H1 (cell line): Measurements from ENCODE around the gene ADD2.
A peak's percentile ranks its signal among the peaks of the same experiment; 100 is the strongest.

Experiments
- ATF3 ChIP-seq: IDR thresholded peaks from 2 replicates; pipeline ENCODE4 v1.6.1; 2011; ENCODE audit warnings: low read depth, mild to moderate bottlenecking, low read length; ENCODE audit not compliant: insufficient read depth
- CHD2 ChIP-seq: IDR thresholded peaks from 2 replicates; pipeline ENCODE4 v1.6.1; 2012; ENCODE audit warnings: low read length, improper control_type of control experiment
- EZH2 ChIP-seq: fragments of 200-600 bp; sonication (generic); IDR thresholded peaks from 2 replicates; pipeline ENCODE4 v1.7.1; 2012; ENCODE audit warnings: low read depth, mild to moderate bottlenecking, moderate library complexity, low read length, inconsistent platforms; ENCODE audit not compliant: severe bottlenecking
- POLR2A ChIP-seq, 2 experiments: IDR thresholded peaks; 1 replicate in 1 of 2; 2 replicates in 1 of 2; pipeline ENCODE4 v1.6.1; 2011; ENCODE audit warnings: low read depth in 2 of 2, low read length in 2 of 2, mild to moderate bottlenecking in 2 of 2; ENCODE audit errors: control extremely low read depth in 1 of 2
- POLR2AphosphoS5 ChIP-seq: IDR thresholded peaks from 2 replicates; pipeline ENCODE4 v1.6.1; 2011; ENCODE audit warnings: low read depth, low read length
- SIRT6 ChIP-seq: IDR thresholded peaks from one replicate; pipeline ENCODE4 v1.7.1; 2012; ENCODE audit warnings: low read length, inconsistent platforms
- SP2 ChIP-seq: IDR thresholded peaks from 2 replicates; pipeline ENCODE4 v1.6.1; 2012; ENCODE audit warnings: mild to moderate bottlenecking, low read length, inconsistent platforms
- ZNF274 ChIP-seq: IDR thresholded peaks from 2 replicates; pipeline ENCODE4 v1.7.0; 2012; ENCODE audit warnings: low read length, borderline replicate concordance; ENCODE audit errors: extremely low read depth
- TF ChIP-seq, protein P1 (sequence below), 3 experiments: IDR thresholded peaks; 1 replicate in 2 of 3; 2 replicates in 1 of 3; pipeline versions ENCODE4 v1.5.1 to v1.6.1; 2011; ENCODE audit warnings: low read length in 3 of 3, mild to moderate bottlenecking in 3 of 3, inconsistent platforms in 2 of 3, low read depth in 1 of 3, moderate library complexity in 1 of 3; ENCODE audit not compliant: insufficient read depth in 1 of 3; ENCODE audit errors: control extremely low read depth in 1 of 3
- TF ChIP-seq, protein P2 (sequence below): IDR thresholded peaks from 2 replicates; pipeline ENCODE4 v1.6.1; 2011; ENCODE audit warnings: low read length, improper control_type of control experiment

DNA sequence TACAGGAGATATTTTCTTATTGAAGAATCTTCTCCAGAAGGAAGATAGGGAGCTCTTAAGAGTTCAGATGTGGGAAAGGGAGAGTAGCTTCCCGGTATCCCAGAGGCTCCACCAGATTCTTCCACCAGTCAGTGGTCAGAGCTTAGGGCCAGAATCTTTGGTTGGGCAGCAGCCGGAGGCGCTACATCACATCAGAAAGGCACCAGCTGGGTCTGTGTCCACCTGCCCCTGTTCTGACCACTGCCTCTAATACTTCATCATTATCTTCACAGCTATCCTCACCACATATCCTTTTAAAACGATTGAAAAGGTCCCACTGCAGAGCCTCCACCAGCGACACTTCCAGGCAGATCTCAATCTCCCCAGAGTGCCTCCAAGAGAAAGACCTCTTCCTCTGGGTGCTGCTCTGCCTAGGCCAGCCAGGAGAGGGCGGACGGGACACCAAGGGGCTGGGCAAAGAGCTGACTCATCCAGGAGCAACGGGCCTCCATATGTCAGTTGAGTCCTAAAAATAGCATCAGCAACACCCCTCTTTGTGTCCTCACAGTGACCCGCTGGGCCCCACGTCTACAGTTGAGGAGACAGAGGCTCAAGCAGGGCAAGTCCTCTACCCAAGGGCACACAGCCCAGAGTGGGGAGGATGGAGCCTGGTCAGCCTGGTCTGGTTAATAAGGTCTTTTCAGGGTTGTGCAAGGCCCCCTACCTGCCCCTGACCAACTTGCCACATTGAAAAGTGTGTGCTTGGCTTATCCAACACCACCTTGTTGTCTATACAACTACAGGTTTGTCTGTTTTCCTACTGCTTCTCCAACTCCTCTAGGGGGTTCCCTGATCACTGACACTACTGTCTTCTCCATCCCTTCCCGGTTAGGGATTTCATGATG lies 81.2 kb downstream of the ADD2 start:
- TF ChIP-seq EZH2 (no peak), ZNF274 (no peak), POLR2AphosphoS5 (no peak), SP2 (no peak), SIRT6 (no peak), ATF3 (peak; percentile 56; the same call in 1 of the 2 replicates), POLR2A (IDR thresholded peaks at IDR 0.05; ENCODE audit: control extremely low read depth in 1 of 2, low read depth in 2 of 2, low read length in 2 of 2) (no peak), CHD2 (no peak)
- TF ChIP-seq, protein P1, sequence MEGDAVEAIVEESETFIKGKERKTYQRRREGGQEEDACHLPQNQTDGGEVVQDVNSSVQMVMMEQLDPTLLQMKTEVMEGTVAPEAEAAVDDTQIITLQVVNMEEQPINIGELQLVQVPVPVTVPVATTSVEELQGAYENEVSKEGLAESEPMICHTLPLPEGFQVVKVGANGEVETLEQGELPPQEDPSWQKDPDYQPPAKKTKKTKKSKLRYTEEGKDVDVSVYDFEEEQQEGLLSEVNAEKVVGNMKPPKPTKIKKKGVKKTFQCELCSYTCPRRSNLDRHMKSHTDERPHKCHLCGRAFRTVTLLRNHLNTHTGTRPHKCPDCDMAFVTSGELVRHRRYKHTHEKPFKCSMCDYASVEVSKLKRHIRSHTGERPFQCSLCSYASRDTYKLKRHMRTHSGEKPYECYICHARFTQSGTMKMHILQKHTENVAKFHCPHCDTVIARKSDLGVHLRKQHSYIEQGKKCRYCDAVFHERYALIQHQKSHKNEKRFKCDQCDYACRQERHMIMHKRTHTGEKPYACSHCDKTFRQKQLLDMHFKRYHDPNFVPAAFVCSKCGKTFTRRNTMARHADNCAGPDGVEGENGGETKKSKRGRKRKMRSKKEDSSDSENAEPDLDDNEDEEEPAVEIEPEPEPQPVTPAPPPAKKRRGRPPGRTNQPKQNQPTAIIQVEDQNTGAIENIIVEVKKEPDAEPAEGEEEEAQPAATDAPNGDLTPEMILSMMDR (IDR thresholded peaks at IDR 0.05; ENCODE audit: control extremely low read depth in 1 of 3, insufficient read depth in 1 of 3, low read depth in 1 of 3, low read length in 3 of 3): peak; percentile 86 to 91 (median 90)
- TF ChIP-seq, protein P2, sequence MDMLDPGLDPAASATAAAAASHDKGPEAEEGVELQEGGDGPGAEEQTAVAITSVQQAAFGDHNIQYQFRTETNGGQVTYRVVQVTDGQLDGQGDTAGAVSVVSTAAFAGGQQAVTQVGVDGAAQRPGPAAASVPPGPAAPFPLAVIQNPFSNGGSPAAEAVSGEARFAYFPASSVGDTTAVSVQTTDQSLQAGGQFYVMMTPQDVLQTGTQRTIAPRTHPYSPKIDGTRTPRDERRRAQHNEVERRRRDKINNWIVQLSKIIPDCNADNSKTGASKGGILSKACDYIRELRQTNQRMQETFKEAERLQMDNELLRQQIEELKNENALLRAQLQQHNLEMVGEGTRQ: no peak
